Measurements from ENCODE around the gene AIFM1.
A peak's percentile ranks its signal among the peaks of the same experiment; 100 is the strongest.

Gene AIFM1

DNA sequence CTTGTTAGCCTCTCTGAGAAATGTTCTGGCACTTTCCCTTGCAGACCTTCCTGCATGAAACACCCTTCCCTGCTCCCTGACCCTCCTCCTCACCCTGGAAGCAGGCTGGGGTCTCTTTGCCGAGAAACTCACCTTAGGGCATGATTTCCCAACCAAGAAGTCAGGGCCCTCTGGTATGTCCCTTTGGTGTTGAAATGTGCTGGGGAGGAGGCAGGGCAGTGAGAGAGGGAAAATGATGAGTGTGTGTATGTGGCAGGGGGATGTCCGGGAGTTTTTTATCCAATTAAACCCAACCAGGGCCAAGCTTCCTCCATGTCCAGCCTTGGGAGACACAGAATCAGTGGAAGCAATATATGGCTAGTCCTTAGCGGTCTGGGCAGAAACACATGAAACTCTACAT is 60.4 kb downstream of the AIFM1 start:
- Histone ChIP-seq H3K4me1 (ENCODE audit: insufficient read depth, low read length, poor library complexity, severe bottlenecking) (peaks cover 33% of the 10 kb centered on the region), H3K79me2 (ENCODE audit: insufficient read depth, low read length) (peaks cover 94% of the 10 kb centered on the region), H2AFZ (ENCODE audit: low read length) (no peak overlapping the region), H3K36me3 (ENCODE audit: insufficient read depth, low read length) (no peaks in the 10 kb centered on the region), H3K4me2 (ENCODE audit: low read depth, low read length, poor library complexity, severe bottlenecking) (peak overlapping the region; percentile 96), H3K27me3 (ENCODE audit: insufficient read depth, low read length, poor library complexity, severe bottlenecking) (no peaks in the 10 kb centered on the region), H4K20me1 (ENCODE audit: insufficient read depth, low read length, poor library complexity, severe bottlenecking) (peaks cover 42% of the 10 kb centered on the region), H3K4me3 (ENCODE audit: low read length, poor library complexity, severe bottlenecking) (peak overlapping the region; percentile 25), H3K9me3 (ENCODE audit: insufficient read depth, low read depth, low read length) (no peaks in the 10 kb centered on the region), H3K9me2 (replicated peaks; ENCODE audit: low read depth, low read length) (no peaks in the 10 kb centered on the region), H3F3A (ENCODE audit: low read depth) (no peaks in the 10 kb centered on the region), H3K9ac (ENCODE audit: low read depth, low read length, poor library complexity, severe bottlenecking) (peak overlapping the region; percentile 36)
- TF ChIP-seq, protein P1, sequence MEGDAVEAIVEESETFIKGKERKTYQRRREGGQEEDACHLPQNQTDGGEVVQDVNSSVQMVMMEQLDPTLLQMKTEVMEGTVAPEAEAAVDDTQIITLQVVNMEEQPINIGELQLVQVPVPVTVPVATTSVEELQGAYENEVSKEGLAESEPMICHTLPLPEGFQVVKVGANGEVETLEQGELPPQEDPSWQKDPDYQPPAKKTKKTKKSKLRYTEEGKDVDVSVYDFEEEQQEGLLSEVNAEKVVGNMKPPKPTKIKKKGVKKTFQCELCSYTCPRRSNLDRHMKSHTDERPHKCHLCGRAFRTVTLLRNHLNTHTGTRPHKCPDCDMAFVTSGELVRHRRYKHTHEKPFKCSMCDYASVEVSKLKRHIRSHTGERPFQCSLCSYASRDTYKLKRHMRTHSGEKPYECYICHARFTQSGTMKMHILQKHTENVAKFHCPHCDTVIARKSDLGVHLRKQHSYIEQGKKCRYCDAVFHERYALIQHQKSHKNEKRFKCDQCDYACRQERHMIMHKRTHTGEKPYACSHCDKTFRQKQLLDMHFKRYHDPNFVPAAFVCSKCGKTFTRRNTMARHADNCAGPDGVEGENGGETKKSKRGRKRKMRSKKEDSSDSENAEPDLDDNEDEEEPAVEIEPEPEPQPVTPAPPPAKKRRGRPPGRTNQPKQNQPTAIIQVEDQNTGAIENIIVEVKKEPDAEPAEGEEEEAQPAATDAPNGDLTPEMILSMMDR (conservative IDR thresholded peaks at IDR 0.05; ENCODE audit: low read length) = no peak
- TF ChIP-seq EZH2phosphoT487 (IDR thresholded peaks at IDR 0.05; ENCODE audit: borderline replicate concordance) = no peak

DNA sequence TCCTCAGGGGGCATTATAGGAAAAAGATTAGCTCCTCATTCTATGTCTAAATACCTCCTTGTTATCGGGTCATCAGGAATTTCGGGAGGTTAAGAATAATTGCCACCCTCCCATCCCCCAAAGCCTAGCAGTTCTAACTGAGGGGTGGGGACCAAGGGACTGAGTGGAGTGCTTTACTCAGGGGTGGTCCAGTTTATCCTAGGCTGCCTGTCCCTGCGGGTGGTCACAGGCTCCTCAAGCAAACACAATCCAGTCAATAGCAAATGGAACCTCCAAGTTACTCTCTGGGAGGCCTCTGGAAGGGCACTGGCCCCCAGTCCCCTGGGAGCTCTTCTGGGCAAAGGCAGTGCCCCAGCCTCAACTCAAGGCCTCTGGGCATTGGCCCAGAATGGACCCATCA is 62.0 kb downstream of the AIFM1 start:
- Histone ChIP-seq H2AFZ (ENCODE audit: low read length) (no peak overlapping the region), H4K20me1 (ENCODE audit: insufficient read depth, low read length, poor library complexity, severe bottlenecking) (peaks cover 43% of the 10 kb centered on the region), H3K9me2 (replicated peaks; ENCODE audit: low read depth, low read length) (no peaks in the 10 kb centered on the region), H3F3A (ENCODE audit: low read depth) (no peaks in the 10 kb centered on the region), H3K27me3 (ENCODE audit: insufficient read depth, low read length, poor library complexity, severe bottlenecking) (no peaks in the 10 kb centered on the region), H3K4me2 (ENCODE audit: low read depth, low read length, poor library complexity, severe bottlenecking) (peak overlapping the region; percentile 58), H3K9me3 (ENCODE audit: insufficient read depth, low read depth, low read length) (no peaks in the 10 kb centered on the region), H3K36me3 (ENCODE audit: insufficient read depth, low read length) (no peaks in the 10 kb centered on the region), H3K4me1 (ENCODE audit: insufficient read depth, low read length, poor library complexity, severe bottlenecking) (peaks cover 46% of the 10 kb centered on the region), H3K79me2 (ENCODE audit: insufficient read depth, low read length) (peaks cover 98% of the 10 kb centered on the region), H3K9ac (ENCODE audit: low read depth, low read length, poor library complexity, severe bottlenecking) (no peak overlapping the region), H3K4me3 (ENCODE audit: low read length, poor library complexity, severe bottlenecking) (peak overlapping the region; percentile 10)
- TF ChIP-seq EZH2phosphoT487 (IDR thresholded peaks at IDR 0.05; ENCODE audit: borderline replicate concordance) = no peak
- TF ChIP-seq, protein P1 (conservative IDR thresholded peaks at IDR 0.05; ENCODE audit: low read length) = no peak

DNA sequence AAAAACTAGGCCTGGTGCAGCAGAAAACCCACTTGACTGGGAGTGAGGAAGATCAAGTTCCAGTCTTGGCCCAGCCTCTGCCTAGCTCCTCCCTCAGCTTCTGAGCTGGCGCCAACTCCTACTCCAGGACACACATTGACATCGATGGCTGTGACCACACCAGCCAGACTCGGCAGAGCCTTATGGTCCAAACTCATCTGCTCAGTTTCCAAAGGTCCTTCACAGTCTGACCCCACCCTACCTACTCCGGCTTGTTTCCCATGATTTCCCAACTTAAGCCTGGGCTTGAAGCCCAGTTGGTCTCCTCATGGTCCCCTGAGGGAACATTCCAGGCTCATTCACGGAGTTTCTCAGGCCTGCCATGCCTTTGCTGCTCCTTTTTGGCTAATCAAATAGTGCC is 65.5 kb downstream of the AIFM1 start:
- peaks cover 81% of the 10 kb centered on the region for H3K79me2 ChIP-seq (ENCODE audit: insufficient read depth, low read length)
- H3K36me3 ChIP-seq (ENCODE audit: insufficient read depth, low read length) = no peaks in the 10 kb centered on the region
- no peaks in the 10 kb centered on the region for H3F3A ChIP-seq (ENCODE audit: low read depth)

More for the DNA sequence above, 65.5 kb downstream of the AIFM1 start:
- no peak for TF ChIP-seq EZH2phosphoT487 (IDR thresholded peaks at IDR 0.05; ENCODE audit: borderline replicate concordance)
- TF ChIP-seq, protein P1 (conservative IDR thresholded peaks at IDR 0.05; ENCODE audit: low read length) = no peak
- peaks cover 24% of the 10 kb centered on the region for H4K20me1 ChIP-seq (ENCODE audit: insufficient read depth, low read length, poor library complexity, severe bottlenecking)
- H3K27me3 ChIP-seq (ENCODE audit: insufficient read depth, low read length, poor library complexity, severe bottlenecking) = no peaks in the 10 kb centered on the region
- H3K4me3 ChIP-seq (ENCODE audit: low read length, poor library complexity, severe bottlenecking) = no peak overlapping the region
- H2AFZ ChIP-seq (ENCODE audit: low read length) = no peak overlapping the region
- H3K4me1 ChIP-seq (ENCODE audit: insufficient read depth, low read length, poor library complexity, severe bottlenecking) = peaks cover 68% of the 10 kb centered on the region
- H3K4me2 ChIP-seq (ENCODE audit: low read depth, low read length, poor library complexity, severe bottlenecking) = peak overlapping the region; percentile 31
- H3K9me3 ChIP-seq (ENCODE audit: insufficient read depth, low read depth, low read length) = no peaks in the 10 kb centered on the region
- H3K9me2 ChIP-seq (replicated peaks; ENCODE audit: low read depth, low read length) = no peaks in the 10 kb centered on the region
- no peak overlapping the region for H3K9ac ChIP-seq (ENCODE audit: low read depth, low read length, poor library complexity, severe bottlenecking)
